Measurements from ENCODE around the gene CSH2.
A peak's percentile ranks its signal among the peaks of the same experiment; 100 is the strongest.
"Not testable (repeated sequence)": the region's sequence is repeated elsewhere in the genome, so short reads cannot be mapped to it uniquely, and the experiment has no call there.

CSH2 gene

GRCh38 chr17:63870292-63870665 lies 3.2 kb downstream of the CSH2 start:
- DNase-seq; intact Hi-C loops (cut with DNase I): not testable (repeated sequence)

- DNase-seq, result not testable (repeated sequence)
Observed at GRCh38 chr17:63869491-63870291, 3.8 kb downstream of the CSH2 start.

GRCh38 chr17:63866625-63867024 lies 6.9 kb downstream of the CSH2 start:
- DNase-seq; intact Hi-C loops (cut with DNase I): not testable (repeated sequence)

More at GRCh38 chr17:63869491-63870291, 3.8 kb downstream of the CSH2 start:
- intact Hi-C loops (cut with DNase I), result not testable (repeated sequence)

GRCh38 chr17:63859257-63859656 lies 14.2 kb downstream of the CSH2 start:
- no peak for DNase-seq
- intact Hi-C loops (cut with DNase I), result no loop called here

GRCh38 chr17:63856425-63856824 lies 17.1 kb downstream of the CSH2 start:
- DNase-seq; intact Hi-C loops (cut with DNase I): not testable (repeated sequence)

GRCh38 chr17:63855185-63855584 lies 18.3 kb downstream of the CSH2 start:
- intact Hi-C loops (cut with DNase I), result no loop called here
- DNase-seq, result no peak

GRCh38 chr17:63854709-63855108 lies 18.8 kb downstream of the CSH2 start:
- DNase-seq, result no peak
- intact Hi-C loops (cut with DNase I), result no loop called here

- intact Hi-C loops (cut with DNase I), result no loop called here
- no peak for DNase-seq
Observed at GRCh38 chr17:63853260-63853659, 20.2 kb downstream of the CSH2 start.

- no peak for DNase-seq
- intact Hi-C loops (cut with DNase I), result no loop called here
Observed at GRCh38 chr17:63850401-63850800, 23.1 kb downstream of the CSH2 start.

GRCh38 chr17:63848834-63849689 lies 24.4 kb downstream of the CSH2 start:
- intact Hi-C loops (cut with DNase I), result no loop called here
- DNase-seq, result peak; percentile 79 to 96 (median 93)

- DNase-seq, result no peak
- intact Hi-C loops (cut with DNase I), result no loop called here
Observed at GRCh38 chr17:63847525-63848249, 25.8 kb downstream of the CSH2 start.

- intact Hi-C loops (cut with DNase I), result no loop called here
- DNase-seq, result no peak
Observed at GRCh38 chr17:63845509-63845908, 28.0 kb downstream of the CSH2 start.

GRCh38 chr17:63843910-63844677 lies 29.4 kb downstream of the CSH2 start:
- no peak for DNase-seq
- intact Hi-C loops (cut with DNase I), result loop anchor here (2.0 kb wide), 1 partner anchor 69 kb away; the partner anchor contains the start of gene DDX42

- intact Hi-C loops (cut with DNase I), result loop anchor here (2.0 kb wide), 1 partner anchor 69 kb away; the partner anchor contains the start of gene DDX42
- peak in 6 of 42 donors; percentile 26 to 66 (median 32) for DNase-seq
Observed at GRCh38 chr17:63843387-63843888, 30.0 kb downstream of the CSH2 start.

- intact Hi-C loops (cut with DNase I), result loop anchor here (2.0 kb wide), 1 partner anchor 68 kb away; the partner anchor contains the start of gene DDX42
- DNase-seq, result peak; percentile 94 to 100 (median 98)
Observed at GRCh38 chr17:63842540-63843386, 30.7 kb downstream of the CSH2 start, which contains the start of gene SMARCD2. TSS of gene SMARCD2 (minus strand) at chr17:63842685. CDS start at chr17:63842674, 11 bp downstream.

- intact Hi-C loops (cut with DNase I), result loop anchor here (2.0 kb wide), 1 partner anchor 67 kb away; the partner anchor contains the start of gene DDX42
- peak in 20 of 42 donors; percentile 16 to 58 (median 37) for DNase-seq
Observed at GRCh38 chr17:63842173-63842539, 31.3 kb downstream of the CSH2 start.
